Neural cell (in vitro differentiated cells): ENCODE measurements around the gene STOM.

ENCODE experiments used
- CTCF ChIP-seq: fragments of 450-650 bp; IDR thresholded peaks from 2 replicates; pipeline ENCODE4 v1.5.1; 2014; ENCODE audit warnings: antibody characterized with exemption, mild to moderate bottlenecking, moderate library complexity; ENCODE audit not compliant: poor library complexity, severe bottlenecking
- EZH2 ChIP-seq: fragments of 200-600, 300-800 bp; shearing (Covaris generic), sonication (generic); IDR thresholded peaks from 2 replicates; pipeline ENCODE4 v1.6.1; 2014; ENCODE audit warnings: antibody characterized with exemption, low read length, borderline replicate concordance, mild to moderate bottlenecking; ENCODE audit not compliant: insufficient read depth, poor library complexity, severe bottlenecking
- POLR2AphosphoS5 ChIP-seq: IDR thresholded peaks from 2 replicates; pipeline ENCODE4 v1.6.1; 2012
- TAF1 ChIP-seq: IDR thresholded peaks from 2 replicates; pipeline ENCODE4 v1.6.1; 2012; ENCODE audit warnings: low read depth
- TF ChIP-seq, protein P1 (sequence below): IDR thresholded peaks from 2 replicates; pipeline ENCODE4 v1.6.1; 2012; ENCODE audit warnings: borderline replicate concordance

GRCh38 chr9:121317737-121318630 lies 52.1 kb downstream of the STOM start:
- no peak for TF ChIP-seq EZH2
- TF ChIP-seq CTCF: no peak
- no peak for TF ChIP-seq TAF1
- TF ChIP-seq, protein P1, sequence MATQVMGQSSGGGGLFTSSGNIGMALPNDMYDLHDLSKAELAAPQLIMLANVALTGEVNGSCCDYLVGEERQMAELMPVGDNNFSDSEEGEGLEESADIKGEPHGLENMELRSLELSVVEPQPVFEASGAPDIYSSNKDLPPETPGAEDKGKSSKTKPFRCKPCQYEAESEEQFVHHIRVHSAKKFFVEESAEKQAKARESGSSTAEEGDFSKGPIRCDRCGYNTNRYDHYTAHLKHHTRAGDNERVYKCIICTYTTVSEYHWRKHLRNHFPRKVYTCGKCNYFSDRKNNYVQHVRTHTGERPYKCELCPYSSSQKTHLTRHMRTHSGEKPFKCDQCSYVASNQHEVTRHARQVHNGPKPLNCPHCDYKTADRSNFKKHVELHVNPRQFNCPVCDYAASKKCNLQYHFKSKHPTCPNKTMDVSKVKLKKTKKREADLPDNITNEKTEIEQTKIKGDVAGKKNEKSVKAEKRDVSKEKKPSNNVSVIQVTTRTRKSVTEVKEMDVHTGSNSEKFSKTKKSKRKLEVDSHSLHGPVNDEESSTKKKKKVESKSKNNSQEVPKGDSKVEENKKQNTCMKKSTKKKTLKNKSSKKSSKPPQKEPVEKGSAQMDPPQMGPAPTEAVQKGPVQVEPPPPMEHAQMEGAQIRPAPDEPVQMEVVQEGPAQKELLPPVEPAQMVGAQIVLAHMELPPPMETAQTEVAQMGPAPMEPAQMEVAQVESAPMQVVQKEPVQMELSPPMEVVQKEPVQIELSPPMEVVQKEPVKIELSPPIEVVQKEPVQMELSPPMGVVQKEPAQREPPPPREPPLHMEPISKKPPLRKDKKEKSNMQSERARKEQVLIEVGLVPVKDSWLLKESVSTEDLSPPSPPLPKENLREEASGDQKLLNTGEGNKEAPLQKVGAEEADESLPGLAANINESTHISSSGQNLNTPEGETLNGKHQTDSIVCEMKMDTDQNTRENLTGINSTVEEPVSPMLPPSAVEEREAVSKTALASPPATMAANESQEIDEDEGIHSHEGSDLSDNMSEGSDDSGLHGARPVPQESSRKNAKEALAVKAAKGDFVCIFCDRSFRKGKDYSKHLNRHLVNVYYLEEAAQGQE: no peak
- TF ChIP-seq POLR2AphosphoS5: no peak
